ENCODE results near the gene PTGR3. TPM values are rescaled to one million over a fixed set of nuclear protein-coding genes. Genes with fewer than 3 reads are reported as not detected.
A peak's percentile ranks its signal among the peaks of the same experiment; 100 is the strongest.
"Not testable (repeated sequence)": the region's sequence is repeated elsewhere in the genome, so short reads cannot be mapped to it uniquely, and the experiment has no call there.

Gene PTGR3
- polyA plus RNA-seq, 5 donors: 39.3 to 51.9 (median 48.8) TPM

DNA sequence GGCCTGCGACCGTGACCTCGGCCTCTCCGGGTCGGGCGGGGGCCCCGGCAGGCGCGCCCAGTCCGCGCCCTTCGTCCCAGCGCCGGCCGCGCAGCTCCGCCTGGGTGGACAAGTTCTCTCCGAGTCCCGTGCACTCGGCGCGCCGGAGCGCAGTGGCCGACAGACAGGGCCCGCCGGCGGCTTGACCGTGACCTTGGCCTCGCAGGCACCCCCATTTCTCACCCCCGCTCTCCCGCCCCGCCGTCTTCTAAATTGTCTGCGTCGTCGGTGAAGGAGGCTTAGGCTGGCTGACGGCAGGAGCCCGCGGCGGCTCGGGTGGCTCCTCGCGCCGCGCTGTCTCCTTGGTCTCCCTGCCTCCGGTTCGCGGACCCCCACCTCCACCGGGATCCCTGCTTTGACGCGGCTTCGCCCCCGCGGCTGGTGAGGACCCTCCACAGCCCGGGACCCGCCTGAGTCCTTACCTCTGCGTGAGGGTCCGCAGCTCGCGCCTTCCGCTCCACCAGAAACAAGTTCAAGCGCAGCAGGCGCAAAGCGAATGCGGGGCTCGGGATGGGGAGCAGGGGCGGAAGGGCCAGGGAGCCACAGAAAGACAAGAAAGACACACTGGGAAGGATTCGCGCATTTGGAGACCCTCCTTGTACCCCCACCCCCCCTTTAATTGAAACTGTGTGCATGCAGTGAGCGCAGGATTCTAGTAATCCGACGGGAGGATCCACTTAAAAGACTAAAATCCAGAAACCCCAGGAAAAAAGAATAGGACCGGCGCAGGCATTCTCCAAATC, 4.0 kb downstream of the PTGR3 start:
- peak in 1 of 2 donors; percentile 40 for DNase-seq

DNA sequence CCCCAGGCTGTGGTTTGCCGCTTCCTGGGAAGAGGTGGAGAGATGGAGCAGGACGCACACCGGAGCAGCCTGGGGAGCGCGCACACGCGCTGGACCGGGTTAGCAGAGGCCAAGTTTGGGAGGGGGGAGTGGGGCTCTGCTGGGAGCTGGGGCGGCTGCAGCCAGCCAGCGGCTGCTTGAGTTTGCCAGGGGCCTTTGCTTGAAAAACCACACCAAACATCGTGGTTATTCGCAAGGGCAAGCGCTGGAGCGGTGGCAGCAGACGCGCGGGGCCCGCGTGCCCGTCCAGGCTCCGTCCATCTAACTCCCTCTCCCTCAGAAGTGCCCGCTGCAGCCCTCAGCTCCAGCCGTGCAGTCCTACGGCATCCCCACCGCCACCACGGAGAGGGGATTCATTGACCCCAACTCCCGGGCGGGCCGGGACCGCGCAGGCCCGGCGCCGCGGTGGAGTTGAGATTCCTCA, 4.6 kb downstream of the PTGR3 start:
- peak in 1 of 2 donors; percentile 56 for DNase-seq

- DNase-seq: peak in 1 of 2 donors; percentile 56
Measured at GRCh38 chr18:75203416-75204268, 5.3 kb downstream of the PTGR3 start.

DNA sequence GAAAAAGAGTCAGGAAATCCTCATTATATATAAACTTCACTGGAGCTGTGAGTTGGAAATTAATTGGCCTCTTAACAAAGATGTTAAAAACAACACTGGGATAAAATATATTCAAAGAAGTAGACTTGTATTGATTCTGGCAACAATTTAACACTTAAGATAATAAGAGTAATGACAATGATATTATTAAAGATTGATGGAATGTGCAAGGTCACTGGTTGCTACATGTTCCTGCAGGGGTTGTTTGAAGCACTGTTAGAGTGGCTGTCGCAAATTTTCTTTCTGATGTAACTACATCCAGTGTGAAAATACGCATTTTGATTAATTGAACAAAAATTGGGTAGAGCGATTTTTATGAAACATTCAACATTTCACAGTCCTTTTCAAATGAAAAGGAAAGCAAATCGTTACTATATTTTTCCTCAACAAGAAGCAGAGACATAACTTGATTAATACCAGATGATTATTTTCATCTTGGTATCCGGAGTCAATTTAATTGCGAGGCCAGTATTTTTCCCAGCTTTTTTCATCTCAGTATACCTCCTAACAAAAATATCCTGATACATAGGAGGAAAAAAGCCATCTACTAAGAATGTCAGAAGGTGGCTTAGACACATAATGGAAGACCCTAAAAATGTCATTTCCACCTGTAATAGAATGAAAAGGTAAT, 6.1 kb downstream of the PTGR3 start:
- DNase-seq: no peak

DNA sequence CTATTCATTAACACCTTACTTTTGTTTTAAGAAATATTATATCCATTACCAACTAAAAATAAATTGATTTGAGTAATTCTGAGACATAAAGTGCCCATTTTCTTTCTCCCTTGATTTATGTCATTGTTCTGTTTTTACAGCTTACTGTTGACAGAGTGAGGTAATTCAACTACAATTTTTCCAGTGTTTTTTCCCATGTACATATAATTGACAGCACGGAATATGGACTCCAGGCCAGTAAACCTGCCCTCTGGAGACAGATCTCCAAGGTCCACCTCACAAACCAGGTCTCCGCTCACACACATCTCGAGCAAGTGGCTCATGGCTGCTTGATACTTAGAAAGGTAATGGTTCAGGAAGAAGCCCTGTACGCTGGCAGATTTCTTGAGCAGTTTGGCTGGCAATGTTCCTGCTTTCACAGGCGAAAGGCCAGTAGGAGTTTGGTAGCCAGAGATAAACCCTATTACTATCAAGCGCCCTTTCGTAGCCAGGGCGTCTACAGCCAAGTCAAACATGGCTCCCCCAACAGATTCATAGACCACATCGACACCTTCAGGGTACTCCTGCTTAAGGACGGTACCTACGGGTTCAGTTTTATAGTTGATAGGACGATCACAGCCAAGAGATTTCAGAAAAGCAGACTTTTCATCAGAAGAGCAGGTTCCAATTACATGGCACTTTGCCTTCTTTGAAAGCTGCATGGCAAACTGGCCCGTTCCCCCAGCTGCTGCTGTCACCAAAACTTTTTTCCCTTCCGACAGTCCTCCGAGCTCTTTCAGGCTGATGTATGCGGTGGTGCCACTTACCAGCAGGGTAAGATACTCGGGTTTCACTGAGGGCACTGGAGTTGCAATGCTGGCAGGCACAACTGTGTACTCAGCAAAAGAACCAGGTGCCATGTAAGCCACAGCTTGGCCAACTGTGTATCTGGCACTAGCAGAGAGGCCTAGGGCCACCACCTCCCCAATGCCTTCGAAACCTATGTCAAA, 7.4 kb downstream of the PTGR3 start:
- DNase-seq: no peak

GRCh38 chr18:75200605-75201280, 8.2 kb downstream of the PTGR3 start:
- DNase-seq: no peak

- no peak for DNase-seq
Measured at GRCh38 chr18:75200071-75200470, 8.9 kb downstream of the PTGR3 start.

DNA sequence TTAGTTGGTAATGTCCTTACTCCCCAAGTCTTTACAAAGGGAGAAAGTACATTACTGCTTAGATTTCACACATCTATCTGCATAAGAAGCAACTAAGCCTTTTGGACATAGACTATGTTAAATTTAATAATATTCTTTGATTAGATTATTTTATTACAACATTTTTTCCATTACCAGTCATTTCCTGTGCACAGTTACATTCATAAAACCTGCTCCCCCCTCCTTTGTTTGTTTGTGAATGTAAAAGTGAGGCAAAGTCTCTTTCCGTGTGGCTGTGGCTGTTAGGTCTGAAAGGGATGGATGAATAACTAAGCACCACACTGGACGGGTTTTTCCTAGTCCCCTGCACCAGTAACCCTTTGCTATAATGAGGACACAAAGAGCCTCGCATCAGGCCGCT, 9.6 kb downstream of the PTGR3 start:
- DNase-seq: no peak

DNA sequence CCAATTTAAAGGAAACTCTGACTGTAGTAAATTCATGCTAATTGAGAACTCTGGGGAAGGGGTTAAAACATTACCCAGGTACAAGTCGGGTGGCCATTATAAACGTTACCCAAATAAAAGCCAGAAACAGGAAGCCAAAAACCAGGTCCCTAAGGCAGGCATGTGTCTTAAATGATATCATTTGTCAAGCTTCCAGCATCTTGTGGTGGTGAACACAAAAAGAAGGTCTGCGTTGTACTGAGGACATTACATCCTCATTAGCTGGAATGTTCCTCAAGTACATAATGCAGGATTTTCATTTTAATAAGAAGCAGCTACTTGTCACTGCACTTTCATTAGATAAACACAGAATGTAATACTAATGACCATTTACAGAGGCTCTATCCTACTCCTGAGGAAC, 10.9 kb downstream of the PTGR3 start:
- DNase-seq: no peak

DNA sequence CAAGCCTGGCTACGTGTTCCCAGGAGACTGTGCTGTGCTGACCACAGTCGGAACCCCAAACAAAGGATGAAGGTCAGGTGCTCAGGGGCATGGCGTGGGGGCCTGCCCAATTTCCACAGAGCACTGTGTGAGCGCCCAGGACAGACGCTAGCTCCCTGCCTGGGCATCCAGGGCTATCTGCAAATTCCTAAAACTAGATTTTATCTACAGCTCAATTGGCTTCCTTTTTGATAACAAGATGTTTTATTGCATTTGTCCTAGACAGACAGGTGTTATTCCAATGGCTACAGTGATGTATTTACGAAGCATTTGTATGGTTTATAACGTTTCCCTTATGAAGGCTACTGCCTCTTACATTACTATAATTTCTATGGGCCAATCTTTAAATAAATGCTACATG, 16.0 kb downstream of the PTGR3 start:
- no peak for DNase-seq

DNA sequence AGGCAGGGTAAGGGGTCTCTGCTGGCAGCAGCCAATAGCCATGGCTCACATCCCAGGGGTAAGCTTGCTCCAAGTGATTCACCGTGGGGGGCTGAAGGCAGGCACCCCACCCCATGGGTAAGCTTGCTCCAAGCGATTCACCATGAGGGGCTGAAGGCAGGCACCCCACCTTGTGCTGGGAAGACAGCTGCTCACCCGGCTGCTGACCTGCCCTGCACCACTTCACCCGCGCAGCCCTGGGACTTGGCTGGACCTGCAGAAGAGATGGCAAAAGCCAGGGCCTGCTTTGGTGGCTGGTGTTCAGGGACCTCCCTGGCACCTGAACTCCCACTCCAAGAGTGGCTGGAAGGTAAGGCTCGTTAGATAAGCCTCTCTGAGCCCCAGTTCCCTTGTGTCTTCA, 19.2 kb downstream of the PTGR3 start:
- no peak for DNase-seq

DNA sequence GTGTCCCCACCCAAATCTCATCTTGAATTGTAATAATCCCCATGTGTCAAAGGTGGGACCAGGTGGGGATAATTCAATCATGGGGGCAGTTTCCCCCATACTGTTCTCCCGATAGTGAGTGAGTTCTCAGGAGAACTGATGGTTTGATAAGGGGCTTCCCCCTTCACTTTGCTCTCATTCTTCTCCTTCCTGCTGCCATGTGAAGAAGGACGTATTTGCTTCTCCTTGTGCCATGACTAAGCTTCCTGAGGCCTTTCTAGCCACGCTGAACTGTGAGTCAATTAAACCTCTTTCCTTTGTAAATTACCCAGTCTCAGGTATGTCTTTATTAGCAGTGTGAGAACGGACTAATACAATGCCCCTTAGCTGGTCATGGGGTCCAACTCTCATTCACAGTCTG, 21.2 kb downstream of the PTGR3 start:
- not testable (repeated sequence) for DNase-seq

GRCh38 chr18:75185460-75185859, 23.5 kb downstream of the PTGR3 start:
- DNase-seq: no peak

DNA sequence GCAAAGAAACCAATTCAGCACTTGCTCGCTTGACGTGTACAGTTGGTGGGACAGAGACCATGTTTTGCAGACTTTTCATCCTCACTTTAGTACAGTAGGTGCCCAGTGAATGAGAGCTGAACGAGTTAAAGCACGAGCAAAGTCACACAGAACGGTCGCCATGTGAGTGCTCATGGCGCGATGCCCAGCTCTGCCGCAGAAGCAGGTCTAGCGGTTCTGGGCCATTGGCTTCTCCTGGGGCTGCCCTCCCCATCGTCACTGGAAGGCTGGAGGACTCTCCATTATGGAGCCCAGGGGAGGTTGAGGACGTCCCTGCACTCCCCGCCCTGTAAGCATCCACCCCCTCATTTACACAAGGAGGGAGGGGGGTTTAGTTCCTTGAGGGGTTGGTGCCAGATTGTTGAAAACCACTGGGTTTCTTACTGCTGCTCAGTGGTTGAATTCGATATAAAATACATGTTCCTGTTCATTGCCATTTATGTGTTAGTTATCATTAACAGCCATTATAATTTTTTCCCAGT, 24.9 kb downstream of the PTGR3 start:
- no peak for DNase-seq

GRCh38 chr18:75183524-75183923, 25.4 kb downstream of the PTGR3 start:
- DNase-seq: no peak

DNA sequence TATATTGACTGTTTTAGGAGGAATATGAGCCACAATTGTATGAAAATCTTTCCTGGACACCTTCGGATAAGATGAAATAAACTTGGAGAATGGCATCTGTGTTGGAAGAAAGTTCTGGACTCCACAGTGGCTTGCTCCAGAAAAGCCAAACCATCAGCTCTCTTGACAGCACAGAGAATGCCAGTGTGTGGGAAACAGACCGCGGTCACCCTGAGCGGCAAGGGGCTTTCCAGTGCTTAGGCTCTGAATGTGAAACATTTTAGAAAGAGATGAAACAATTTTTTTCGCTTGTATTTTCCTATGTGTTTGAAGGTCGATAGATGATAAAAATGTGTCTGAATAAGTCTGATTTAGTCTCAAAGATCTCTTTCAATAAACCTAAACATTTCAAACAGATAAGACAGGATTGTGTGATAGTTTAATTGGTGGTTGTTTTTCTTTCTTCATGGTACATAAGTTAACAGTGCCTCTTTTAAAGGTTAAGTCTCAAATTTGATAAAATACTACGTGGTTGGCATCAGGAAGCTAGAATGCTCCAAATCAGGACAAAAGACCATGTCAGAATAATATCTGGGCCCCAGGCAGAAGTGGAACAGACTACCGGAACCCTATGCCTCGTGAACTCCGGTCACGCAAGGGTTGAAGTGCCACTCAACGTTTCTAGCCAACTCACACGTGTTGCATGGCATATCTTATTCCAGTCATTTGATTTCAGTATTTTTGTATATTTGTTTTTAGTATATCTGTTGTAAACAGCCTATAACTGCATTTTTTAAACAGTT, 28.9 kb downstream of the PTGR3 start:
- DNase-seq: no peak

GRCh38 chr18:75178376-75178775, 30.6 kb downstream of the PTGR3 start:
- DNase-seq: no peak

DNA sequence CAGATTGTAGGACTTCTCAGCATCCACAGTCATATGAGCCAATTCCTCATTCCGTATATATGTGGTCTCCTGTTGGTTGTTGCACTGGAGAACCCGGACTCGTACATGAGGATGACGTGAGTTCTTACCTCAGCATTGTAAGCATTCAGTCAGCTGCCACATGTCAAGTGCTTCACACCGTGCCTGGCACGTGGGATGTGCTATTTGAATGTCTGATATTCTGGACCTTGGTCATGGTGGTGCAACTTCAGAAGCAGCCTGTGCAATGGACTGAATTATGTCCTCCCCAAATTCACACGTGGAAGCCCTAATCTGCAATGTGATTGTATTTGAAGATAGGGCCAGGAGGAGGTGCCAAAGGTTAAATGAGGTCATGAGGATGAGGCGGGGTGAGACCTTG, 32.1 kb downstream of the PTGR3 start:
- DNase-seq: no peak

- DNase-seq: no peak
Measured at GRCh38 chr18:75173738-75174137, 35.2 kb downstream of the PTGR3 start.

DNA sequence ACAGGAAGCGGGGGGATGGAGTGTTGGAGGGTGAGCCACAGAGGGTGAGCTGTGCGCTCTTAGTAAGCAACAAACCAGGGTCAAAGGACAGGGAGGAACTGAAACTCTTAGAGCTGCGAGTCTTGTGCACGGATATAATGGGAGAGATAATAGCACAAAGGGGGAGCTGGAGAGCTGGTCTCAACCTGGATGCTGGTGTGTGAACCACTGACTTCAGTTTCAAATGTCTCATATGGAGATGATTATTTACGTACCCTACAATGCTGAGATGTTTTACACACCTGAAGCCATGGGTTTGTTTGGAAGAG, 35.9 kb downstream of the PTGR3 start:
- no peak for DNase-seq
